Loucy (cell line): ENCODE results near the gene RUSF1.

Experiments
- H2AFZ ChIP-seq: fragments of 200-600 bp; sonication (generic); 2 replicates; pipeline ENCODE4 v1.6.0; 2016; ENCODE audit warnings: antibody characterized with exemption, mild to moderate bottlenecking, low read length, moderate library complexity
- H3F3A ChIP-seq: fragments of 200-600 bp; 2 replicates; pipeline ENCODE4 v1.6.0; 2016; ENCODE audit warnings: antibody characterized with exemption, low read depth, mild to moderate bottlenecking
- H3K27me3 ChIP-seq: fragments of 200-600 bp; sonication (generic); 2 replicates; pipeline ENCODE4 v1.6.1; 2014; ENCODE audit warnings: low read length, mild to moderate bottlenecking; ENCODE audit not compliant: insufficient read depth, poor library complexity, severe bottlenecking
- H3K36me3 ChIP-seq: fragments of 200-600 bp; sonication (generic); 2 replicates; pipeline ENCODE4 v1.6.1; 2016; ENCODE audit warnings: low read length; ENCODE audit not compliant: insufficient read depth
- H3K4me1 ChIP-seq: fragments of 200-600 bp; sonication (generic); 2 replicates; pipeline ENCODE4 v1.5.1; 2014; ENCODE audit warnings: low read length, mild to moderate bottlenecking; ENCODE audit not compliant: insufficient read depth, poor library complexity, severe bottlenecking
- H3K4me2 ChIP-seq: fragments of 200-600 bp; sonication (generic); 2 replicates; pipeline ENCODE4 v1.6.0; 2014; ENCODE audit warnings: antibody characterized with exemption, low read length, low read depth, mild to moderate bottlenecking; ENCODE audit not compliant: poor library complexity, severe bottlenecking
- H3K4me3 ChIP-seq: fragments of 200-600 bp; sonication (generic); 2 replicates; pipeline ENCODE4 v1.5.1; 2014; ENCODE audit warnings: low read length, mild to moderate bottlenecking, mixed read lengths; ENCODE audit not compliant: poor library complexity, severe bottlenecking
- H3K79me2 ChIP-seq: fragments of 200-600 bp; sonication (generic); 2 replicates; pipeline ENCODE4 v1.6.1; 2014; ENCODE audit warnings: low read length; ENCODE audit not compliant: insufficient read depth
- H3K9ac ChIP-seq: fragments of 200-600 bp; sonication (generic); 2 replicates; pipeline ENCODE4 v1.6.0; 2014; ENCODE audit warnings: mild to moderate bottlenecking, low read depth, low read length, moderate library complexity; ENCODE audit not compliant: poor library complexity, severe bottlenecking
- H3K9me2 ChIP-seq: fragments of 200-600 bp; sonication (generic); replicated peaks from 2 replicates; pipeline ENCODE4 v1.6.1; 2016; ENCODE audit warnings: low read depth, low read length, mixed read lengths
- H3K9me3 ChIP-seq: fragments of 200-600 bp; sonication (generic); 2 replicates; pipeline ENCODE4 v1.6.1; 2014; ENCODE audit warnings: mild to moderate bottlenecking, antibody characterized with exemption, low read length, low read depth; ENCODE audit not compliant: insufficient read depth
- H4K20me1 ChIP-seq: fragments of 200-600 bp; sonication (generic); 2 replicates; pipeline ENCODE4 v1.6.0; 2014; ENCODE audit warnings: antibody characterized with exemption, low read length, mild to moderate bottlenecking; ENCODE audit not compliant: insufficient read depth, poor library complexity, severe bottlenecking
- CTCF ChIP-seq: fragments of 200-600 bp; sonication (generic); conservative IDR thresholded peaks from 2 replicates; pipeline ENCODE4 v1.5.1; 2014; ENCODE audit warnings: mild to moderate bottlenecking, antibody characterized with exemption, low read length
- EZH2phosphoT487 ChIP-seq: fragments of 200-600 bp; IDR thresholded peaks from 2 replicates; pipeline ENCODE4 v1.6.1; 2018; ENCODE audit warnings: antibody characterized with exemption, mild to moderate bottlenecking, moderate library complexity, borderline replicate concordance

The RUSF1 gene

GRCh38 chr16:31501226-31501965 lies 6.8 kb downstream of the RUSF1 start:
- H3K36me3 ChIP-seq: peaks cover 12% of the 10 kb centered on the region; the same call in 1 of the 2 replicates
- H3F3A ChIP-seq: peaks cover 10% of the 10 kb centered on the region
- no peak overlapping the region for H3K4me2 ChIP-seq

GRCh38 chr16:31499928-31500327 lies 8.3 kb downstream of the RUSF1 start:
- Histone ChIP-seq H3K79me2 (peaks cover 6% of the 10 kb centered on the region; the same call in 1 of the 2 replicates), H3K9me3 (no peaks in the 10 kb centered on the region), H2AFZ (no peak overlapping the region), H3K9ac (no peak overlapping the region), H3K27me3 (no peaks in the 10 kb centered on the region), H3K9me2 (no peaks in the 10 kb centered on the region), H3K4me1 (peaks cover 16% of the 10 kb centered on the region), H3K36me3 (peaks cover 22% of the 10 kb centered on the region; the same call in 1 of the 2 replicates), H3K4me2 (no peak overlapping the region), H3K4me3 (no peak overlapping the region), H4K20me1 (no peaks in the 10 kb centered on the region), H3F3A (no peaks in the 10 kb centered on the region)
- TF ChIP-seq EZH2phosphoT487: no peak
- no peak for TF ChIP-seq CTCF

More at GRCh38 chr16:31501226-31501965, 6.8 kb downstream of the RUSF1 start:
- Histone ChIP-seq H3K27me3 (no peaks in the 10 kb centered on the region), H2AFZ (no peak overlapping the region), H3K4me1 (peaks cover 29% of the 10 kb centered on the region), H3K79me2 (peaks cover 10% of the 10 kb centered on the region), H3K9ac (no peak overlapping the region), H3K9me3 (no peaks in the 10 kb centered on the region), H3K4me3 (no peak overlapping the region), H4K20me1 (no peaks in the 10 kb centered on the region), H3K9me2 (no peaks in the 10 kb centered on the region)
- TF ChIP-seq CTCF (no peak), EZH2phosphoT487 (no peak)

GRCh38 chr16:31498493-31498892 lies 9.7 kb downstream of the RUSF1 start:
- Histone ChIP-seq H2AFZ (no peak overlapping the region), H3K4me3 (no peak overlapping the region), H3K4me1 (peaks cover 4% of the 10 kb centered on the region), H3K9ac (no peak overlapping the region), H3K27me3 (no peaks in the 10 kb centered on the region), H3K9me3 (no peaks in the 10 kb centered on the region), H3K4me2 (no peak overlapping the region), H3K79me2 (peaks cover 2% of the 10 kb centered on the region; the same call in 1 of the 2 replicates), H3K36me3 (peaks cover 28% of the 10 kb centered on the region; the same call in 1 of the 2 replicates), H3F3A (no peaks in the 10 kb centered on the region), H4K20me1 (no peaks in the 10 kb centered on the region), H3K9me2 (no peaks in the 10 kb centered on the region)
- TF ChIP-seq CTCF (no peak), EZH2phosphoT487 (no peak)
